K562 (cell line): Measurements from ENCODE around the gene ZBTB18. TPM values are rescaled to one million over a fixed set of nuclear protein-coding genes. Genes with fewer than 3 reads are reported as not detected.

ENCODE experiments used
- ATAC-seq: fragments of 200-7000 bp; cut with Tn5 transposase; 3 replicates; pipeline ENCODE4 v1.9.1; 2020; ENCODE audit warnings: moderate library complexity
- BruUV-seq: library from RNA; stranded (reverse); fragments of 400-500 nt; replicated peaks from 2 replicates; lab custom pipeline; 2021; lab: Mats Ljungman, UMichigan
- CTCF ChIA-PET: fragments of 300-600 bp; formaldehyde crosslinking; extraction: SDS; loops from one replicate; lab custom pipeline; 2021; ENCODE audit warnings: low intra/inter-chr PET ratio; lab: Yijun Ruan, JAX
- POLR2A ChIA-PET: fragments of 300-600, 350-650 bp; sonication (Branson Sonifier 250); formaldehyde crosslinking; extraction: SDS; loops from one replicate; lab custom pipeline; 2021; ENCODE audit warnings: antibody characterized with exemption, inconsistent platforms; lab: Yijun Ruan, JAX
- DNase-seq, 4 experiments: peaks; one replicate each; pipeline versions ENCODE4 v3.0.0 to v3.0.0-alpha.2; 2011 to 2018; ENCODE audit warnings: low spot score in 3 of 4, mixed read lengths in 3 of 4; ENCODE audit errors: extremely low read depth in 1 of 4
- FAIRE-seq: peaks from 2 replicates; lab custom pipeline; 2011; peaks lifted over from hg19 to GRCh38; lab: Jason Lieb, UNC
- H2AFZ ChIP-seq: 2 replicates; pipeline ENCODE4 v1.6.0; 2011; ENCODE audit warnings: low read depth, low read length, control low read depth, inconsistent platforms
- H3K27ac ChIP-seq: fragments of 200-600 bp; 3 replicates; pipeline ENCODE4 v1.8.0; 2011; ENCODE audit warnings: low read depth, mild to moderate bottlenecking, control low read depth, inconsistent platforms, low read length, moderate library complexity, mixed read lengths; ENCODE audit errors: extremely low read depth
- H3K27me3 ChIP-seq, 2 experiments: fragments of 300-600 bp in 1 of 2; 2 replicates in 1 of 2; 3 replicates in 1 of 2; pipeline versions ENCODE4 v1.6.0 to v1.8.0; 2011; ENCODE audit warnings: inconsistent platforms in 2 of 2, low read length in 2 of 2, mild to moderate bottlenecking in 1 of 2, mixed read lengths in 1 of 2, moderate library complexity in 1 of 2; ENCODE audit not compliant: control insufficient read depth in 2 of 2, insufficient read depth in 2 of 2
- H3K36me3 ChIP-seq: fragments of 300-600 bp; 3 replicates; pipeline ENCODE4 v1.8.0; 2011; ENCODE audit warnings: mild to moderate bottlenecking, low read length, inconsistent platforms; ENCODE audit not compliant: control insufficient read depth, insufficient read depth
- H3K4me1 ChIP-seq, 2 experiments: fragments of 200-600 bp in 1 of 2; replicated peaks in 1 of 2; 2 replicates in 1 of 2; 3 replicates in 1 of 2; pipeline versions ENCODE4 v1.5.1 to v1.8.0; 2011; ENCODE audit warnings: inconsistent platforms in 2 of 2, low read length in 2 of 2, mild to moderate bottlenecking in 1 of 2, mixed read lengths in 1 of 2, moderate library complexity in 1 of 2; ENCODE audit not compliant: control insufficient read depth in 2 of 2, insufficient read depth in 2 of 2
- H3K4me2 ChIP-seq: 2 replicates; pipeline ENCODE4 v1.6.1; 2011; ENCODE audit warnings: low read length, control low read depth, inconsistent platforms, mixed read lengths; ENCODE audit not compliant: insufficient read depth
- H3K4me3 ChIP-seq: fragments of 200-600 bp; sonication (generic), shearing (Covaris generic); 2 replicates; pipeline ENCODE4 v1.5.1; 2016; ENCODE audit warnings: control low read depth, inconsistent platforms
- H3K79me2 ChIP-seq: fragments of 200-600 bp; 3 replicates; pipeline ENCODE4 v1.8.0; 2011; ENCODE audit warnings: low read length, inconsistent platforms; ENCODE audit not compliant: control insufficient read depth, insufficient read depth
- H3K9ac ChIP-seq, 2 experiments: 2 replicates each; pipeline versions ENCODE4 v1.6.0 to v1.6.1; 2011; ENCODE audit warnings: low read depth in 2 of 2, low read length in 2 of 2, control low read depth in 1 of 2, inconsistent platforms in 1 of 2, mild to moderate bottlenecking in 1 of 2, mixed read lengths in 1 of 2; ENCODE audit not compliant: insufficient read depth in 1 of 2
- H3K9me1 ChIP-seq: one replicate; pipeline ENCODE4 v1.6.0; 2011; ENCODE audit warnings: inconsistent platforms, mild to moderate bottlenecking, low read length, moderate library complexity; ENCODE audit not compliant: control insufficient read depth, insufficient read depth
- H3K9me3 ChIP-seq: replicated peaks from 2 replicates; pipeline ENCODE4 v1.5.1; 2011; ENCODE audit warnings: low read depth, low read length, inconsistent platforms; ENCODE audit not compliant: control insufficient read depth, insufficient read depth
- H4K20me1 ChIP-seq: replicated peaks from 2 replicates; pipeline ENCODE4 v1.6.1; 2011; ENCODE audit warnings: low read length, inconsistent platforms, mixed read lengths; ENCODE audit not compliant: control insufficient read depth, insufficient read depth
- CBX2 ChIP-seq: fragments of 200-600 bp; sonication (generic); IDR thresholded peaks from one replicate; pipeline ENCODE4 v1.6.1; 2012; ENCODE audit warnings: mild to moderate bottlenecking, low read length, inconsistent platforms; ENCODE audit not compliant: insufficient read depth, poor library complexity, severe bottlenecking
- GTF2F1 ChIP-seq: IDR thresholded peaks from 2 replicates; pipeline ENCODE4 v1.6.1; 2011; ENCODE audit warnings: low read depth, low read length, improper control_type of control experiment
- PML ChIP-seq: IDR thresholded peaks from 2 replicates; pipeline ENCODE4 v1.6.1; 2012; ENCODE audit warnings: low read length, inconsistent platforms
- SIN3A ChIP-seq, 2 experiments: fragments of 150-350 bp in 1 of 2; IDR thresholded peaks; 2 replicates each; pipeline ENCODE4 v1.6.1; 2011 to 2016; ENCODE audit warnings: borderline replicate concordance in 2 of 2, low read depth in 2 of 2, low read length in 2 of 2, mild to moderate bottlenecking in 2 of 2, moderate library complexity in 2 of 2; ENCODE audit not compliant: control insufficient read depth in 1 of 2
- TAL1 ChIP-seq: fragments of 450-650 bp; IDR thresholded peaks from 2 replicates; pipeline ENCODE4 v1.6.1; 2016; ENCODE audit warnings: mild to moderate bottlenecking
- ZBTB8A ChIP-seq: fragments of 450-650 bp; IDR thresholded peaks from 2 replicates; pipeline ENCODE4 v1.6.1; 2018; ENCODE audit warnings: mild to moderate bottlenecking, moderate library complexity; ENCODE audit not compliant: partially characterized antibody
- ZNF347 ChIP-seq: fragments of 450-650 bp; formaldehyde crosslinking; IDR thresholded peaks from 2 replicates; pipeline ENCODE4 v1.4.0; 2020; ENCODE audit warnings: low read depth, mild to moderate bottlenecking, moderate library complexity
- WGBS: fragments of 100-300 bp; shearing (Covaris generic); methylation state at CpG from one replicate; pipeline ENCODE4 v1.1.6; 2016; ENCODE audit warnings: low coverage, mixed read lengths; ENCODE audit not compliant: insufficient coverage; ENCODE audit errors: missing lambda C conversion rate; 5-methylcytosine and 5-hydroxymethylcytosine counted together
- in situ Hi-C: fragments of 300-500 bp; cut with MboI; formaldehyde crosslinking; loops from 4 replicates; pipeline ENCODE4 v1.15.0; 2018; ENCODE audit warnings: inconsistent platforms, mixed read lengths
- intact Hi-C: fragments of 100-400 bp; cut with micrococcal nuclease; formaldehyde crosslinking; loops from 2 replicates; pipeline ENCODE4 v1.14.2; 2022
- polyA plus RNA-seq, 8 experiments: library from polyadenylated mRNA; depleted of rRNA in 4 of 8; stranded (reverse) in 5 of 8; unstranded in 3 of 8; fragments of >200 nt; fragmentation: Nextera tagmentation in 2 of 8; fragmentation: Illumina TruSeq in 1 of 8; extraction: Ambion mirVana in 2 of 8; extraction: Trizol in 1 of 8; gene quantifications; 2 replicates each; pipeline versions ENCODE4 v1.2.1 to v1.2.3, GENCODE V29; 2011 to 2014; ENCODE audit warnings: inconsistent platforms in 1 of 8, missing spikeins in 1 of 8
- total RNA-seq, 7 experiments: library from RNA; depleted of rRNA in 6 of 7; stranded (reverse); fragments of >200 nt in 6 of 7; fragmentation: Illumina TruSeq in 2 of 7; extraction: Trizol in 2 of 7; gene quantifications; 2 replicates each; pipeline versions ENCODE4 v1.2.1 to v1.2.3, GENCODE V29; 2011 to 2021; ENCODE audit warnings: low replicate concordance in 1 of 7
- TF ChIP-seq, protein P1 (sequence below), 2 experiments: fragments of 450-650 bp in 1 of 2; IDR thresholded peaks; 2 replicates each; pipeline ENCODE4 v1.6.1; 2011 to 2017; ENCODE audit warnings: low read depth in 2 of 2, antibody characterized with exemption in 1 of 2, borderline replicate concordance in 1 of 2, low read length in 1 of 2, mild to moderate bottlenecking in 1 of 2, mixed read lengths in 1 of 2; ENCODE audit not compliant: control insufficient read depth in 1 of 2
- TF ChIP-seq, protein P2 (sequence below): sonication (generic); formaldehyde crosslinking; IDR thresholded peaks from 2 replicates; pipeline ENCODE4 v1.8.0; 2022; ENCODE audit warnings: missing genetic modification reagents, mild to moderate bottlenecking, borderline replicate concordance

Gene ZBTB18
- total and polyA plus RNA-seq, 9 of the 15 experiments (the other 6 are each of a cell fraction or from before 2014, with no cell fraction given), result 0.13 to 2.6 (median 1.6) TPM

DNA sequence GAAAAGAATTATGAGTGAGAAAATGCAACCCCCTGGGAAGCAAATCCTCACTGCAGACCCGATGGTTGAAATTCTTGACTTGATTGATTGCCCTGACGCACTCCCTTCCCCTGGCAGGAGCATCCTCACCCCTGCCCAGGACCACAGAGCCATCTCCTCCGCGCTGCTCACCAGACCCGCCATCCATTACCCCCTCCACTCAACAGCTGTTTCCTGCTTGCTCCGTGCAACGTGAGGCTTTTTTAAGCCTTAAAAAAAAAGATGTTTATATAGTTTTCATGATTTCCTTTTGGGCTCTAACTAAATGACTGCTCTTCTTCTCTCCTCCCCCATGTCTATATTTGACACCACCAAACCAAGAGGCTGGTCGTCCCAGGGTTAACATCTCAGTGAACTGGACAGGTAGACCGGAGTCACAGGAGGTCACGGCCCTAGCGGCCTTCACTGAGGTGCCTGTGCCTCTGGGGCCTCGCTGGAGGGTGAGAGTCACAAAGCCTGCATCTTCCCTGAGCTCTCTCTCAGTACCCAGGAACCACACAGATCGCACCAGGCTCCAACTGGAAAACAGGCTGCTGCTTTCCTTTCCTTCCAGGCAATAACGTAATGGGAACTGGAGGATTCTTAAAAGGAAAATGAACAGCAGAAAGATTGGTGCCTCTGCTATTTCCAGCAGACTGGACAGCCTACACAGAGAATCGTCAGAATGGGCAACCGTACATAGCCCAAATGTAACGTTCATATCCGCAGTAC is 49.8 kb downstream of the ZBTB18 start:
- H3K36me3 ChIP-seq, result no peaks in the 10 kb centered on the region
- no peaks in the 10 kb centered on the region for H3K79me2 ChIP-seq
- no peak overlapping the region for H3K4me2 ChIP-seq
- H4K20me1 ChIP-seq, result no peaks in the 10 kb centered on the region
- peaks cover 53 to 67% of the 10 kb centered on the region in 2 experiments for H3K27me3 ChIP-seq
- H3K4me1 ChIP-seq, result no peaks in the 10 kb centered on the region
- ATAC-seq (0 out of 3 replicates have a peak, but pooled peaks have one; percentile 27), FAIRE-seq (no peak), DNase-seq (no peak)
- H3K27ac ChIP-seq, result no peak overlapping the region
- H3K4me3 ChIP-seq, result no peak overlapping the region
- TF ChIP-seq GTF2F1 (no peak), PML (no peak), CBX2 (peak; percentile 48), ZNF347 (no peak)
- intact Hi-C loops, result no loop called here
- H3K9me3 ChIP-seq, result no peaks in the 10 kb centered on the region
- no peaks in the 10 kb centered on the region for H3K9me1 ChIP-seq
- CTCF ChIA-PET, result no interaction called here
- WGBS, result under 1% methylated on average over 18 of the region's 18 CpGs
- POLR2A ChIA-PET, result no interaction called here
- no peak overlapping the region for H2AFZ ChIP-seq
- no TSS peak for BruUV-seq
- no peak overlapping the region for H3K9ac ChIP-seq
- in situ Hi-C loops, result no loop called here

- no peak overlapping the region for H3K4me2 ChIP-seq
- no peaks in the 10 kb centered on the region for H3K79me2 ChIP-seq
- H3K4me3 ChIP-seq, result no peak overlapping the region
- POLR2A ChIA-PET, result interaction anchor here (0.6 to 1.1 kb wide), 4 partner anchors 12 to 187 kb away, joined by 3 to 4 read pairs (median 4); no protein-coding TSS in a partner anchor
- no peak for FAIRE-seq
- H3K9ac ChIP-seq, result no peak overlapping the region
- H3K27me3 ChIP-seq, result peaks cover 49 to 60% of the 10 kb centered on the region in 2 experiments
- H3K9me1 ChIP-seq, result no peaks in the 10 kb centered on the region
- in situ Hi-C loops, result no loop called here
- H4K20me1 ChIP-seq, result no peaks in the 10 kb centered on the region
- TF ChIP-seq TAL1, result no peak
- no peak for TF ChIP-seq ZBTB8A
- TF ChIP-seq SIN3A (IDR thresholded peaks at IDR 0.05; ENCODE audit: borderline replicate concordance in 2 of 2, control insufficient read depth in 1 of 2, low read depth in 2 of 2, low read length in 2 of 2), result no peak
- TF ChIP-seq, protein P1, sequence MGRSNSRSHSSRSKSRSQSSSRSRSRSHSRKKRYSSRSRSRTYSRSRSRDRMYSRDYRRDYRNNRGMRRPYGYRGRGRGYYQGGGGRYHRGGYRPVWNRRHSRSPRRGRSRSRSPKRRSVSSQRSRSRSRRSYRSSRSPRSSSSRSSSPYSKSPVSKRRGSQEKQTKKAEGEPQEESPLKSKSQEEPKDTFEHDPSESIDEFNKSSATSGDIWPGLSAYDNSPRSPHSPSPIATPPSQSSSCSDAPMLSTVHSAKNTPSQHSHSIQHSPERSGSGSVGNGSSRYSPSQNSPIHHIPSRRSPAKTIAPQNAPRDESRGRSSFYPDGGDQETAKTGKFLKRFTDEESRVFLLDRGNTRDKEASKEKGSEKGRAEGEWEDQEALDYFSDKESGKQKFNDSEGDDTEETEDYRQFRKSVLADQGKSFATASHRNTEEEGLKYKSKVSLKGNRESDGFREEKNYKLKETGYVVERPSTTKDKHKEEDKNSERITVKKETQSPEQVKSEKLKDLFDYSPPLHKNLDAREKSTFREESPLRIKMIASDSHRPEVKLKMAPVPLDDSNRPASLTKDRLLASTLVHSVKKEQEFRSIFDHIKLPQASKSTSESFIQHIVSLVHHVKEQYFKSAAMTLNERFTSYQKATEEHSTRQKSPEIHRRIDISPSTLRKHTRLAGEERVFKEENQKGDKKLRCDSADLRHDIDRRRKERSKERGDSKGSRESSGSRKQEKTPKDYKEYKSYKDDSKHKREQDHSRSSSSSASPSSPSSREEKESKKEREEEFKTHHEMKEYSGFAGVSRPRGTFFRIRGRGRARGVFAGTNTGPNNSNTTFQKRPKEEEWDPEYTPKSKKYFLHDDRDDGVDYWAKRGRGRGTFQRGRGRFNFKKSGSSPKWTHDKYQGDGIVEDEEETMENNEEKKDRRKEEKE (IDR thresholded peaks at IDR 0.05; ENCODE audit: borderline replicate concordance in 1 of 2, control insufficient read depth in 1 of 2, low read depth in 2 of 2, low read length in 1 of 2), result no peak
- TF ChIP-seq, protein P2, sequence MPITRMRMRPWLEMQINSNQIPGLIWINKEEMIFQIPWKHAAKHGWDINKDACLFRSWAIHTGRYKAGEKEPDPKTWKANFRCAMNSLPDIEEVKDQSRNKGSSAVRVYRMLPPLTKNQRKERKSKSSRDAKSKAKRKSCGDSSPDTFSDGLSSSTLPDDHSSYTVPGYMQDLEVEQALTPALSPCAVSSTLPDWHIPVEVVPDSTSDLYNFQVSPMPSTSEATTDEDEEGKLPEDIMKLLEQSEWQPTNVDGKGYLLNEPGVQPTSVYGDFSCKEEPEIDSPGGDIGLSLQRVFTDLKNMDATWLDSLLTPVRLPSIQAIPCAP (CRISPR knock-in tag), result no peak
- TF ChIP-seq, all 486 proteins: peak for 0
- no peaks in the 10 kb centered on the region for H3K36me3 ChIP-seq
- BruUV-seq, result no TSS peak
- WGBS, result under 1% methylated on average over 10 of the region's 10 CpGs
- DNase-seq (no peak), ATAC-seq (no peak)
- CTCF ChIA-PET, result no interaction called here
- H3K9me3 ChIP-seq, result no peaks in the 10 kb centered on the region
- intact Hi-C loops, result no loop called here
- H3K4me1 ChIP-seq, result no peaks in the 10 kb centered on the region
- no peak overlapping the region for H3K27ac ChIP-seq
- H2AFZ ChIP-seq, result no peak overlapping the region
These were observed 51.0 kb downstream of the ZBTB18 start for GRCh38 chr1:244102046-244102445.
